GM12891 (cell line): ENCODE measurements around the gene C1QTNF9.
"Not testable (repeated sequence)": the region's sequence is repeated elsewhere in the genome, so short reads cannot be mapped to it uniquely, and the experiment has no call there.

Source experiments
- DNase-seq: peaks from one replicate; pipeline ENCODE4 v3.0.0; 2011; ENCODE audit warnings: low spot score; ENCODE audit not compliant: insufficient read length
- FAIRE-seq: peaks from 2 replicates; lab custom pipeline; 2011; peaks lifted over from hg19 to GRCh38; lab: Jason Lieb, UNC
- PAX5 ChIP-seq: IDR thresholded peaks from 2 replicates; pipeline ENCODE4 v1.6.1; 2011; ENCODE audit warnings: low read length, moderate library complexity, mild to moderate bottlenecking; ENCODE audit not compliant: insufficient read depth, severe bottlenecking
- POLR2A ChIP-seq: IDR thresholded peaks from 2 replicates; pipeline ENCODE4 v1.6.1; 2011; ENCODE audit warnings: low read depth, low read length, control low read depth
- POLR2AphosphoS5 ChIP-seq: IDR thresholded peaks from 2 replicates; pipeline ENCODE4 v1.6.1; 2011; ENCODE audit warnings: low read depth, low read length, control low read depth
- POU2F2 ChIP-seq: IDR thresholded peaks from 2 replicates; pipeline ENCODE4 v1.6.1; 2011; ENCODE audit warnings: low read depth, mild to moderate bottlenecking, control low read depth, low read length, moderate library complexity
- SPI1 ChIP-seq: IDR thresholded peaks from 2 replicates; pipeline ENCODE4 v1.6.1; 2011; ENCODE audit warnings: low read depth, low read length, control low read depth
- TAF1 ChIP-seq: IDR thresholded peaks from 2 replicates; pipeline ENCODE4 v1.6.1; 2011; ENCODE audit warnings: low read depth, low read length, control low read depth

The C1QTNF9 gene

DNA sequence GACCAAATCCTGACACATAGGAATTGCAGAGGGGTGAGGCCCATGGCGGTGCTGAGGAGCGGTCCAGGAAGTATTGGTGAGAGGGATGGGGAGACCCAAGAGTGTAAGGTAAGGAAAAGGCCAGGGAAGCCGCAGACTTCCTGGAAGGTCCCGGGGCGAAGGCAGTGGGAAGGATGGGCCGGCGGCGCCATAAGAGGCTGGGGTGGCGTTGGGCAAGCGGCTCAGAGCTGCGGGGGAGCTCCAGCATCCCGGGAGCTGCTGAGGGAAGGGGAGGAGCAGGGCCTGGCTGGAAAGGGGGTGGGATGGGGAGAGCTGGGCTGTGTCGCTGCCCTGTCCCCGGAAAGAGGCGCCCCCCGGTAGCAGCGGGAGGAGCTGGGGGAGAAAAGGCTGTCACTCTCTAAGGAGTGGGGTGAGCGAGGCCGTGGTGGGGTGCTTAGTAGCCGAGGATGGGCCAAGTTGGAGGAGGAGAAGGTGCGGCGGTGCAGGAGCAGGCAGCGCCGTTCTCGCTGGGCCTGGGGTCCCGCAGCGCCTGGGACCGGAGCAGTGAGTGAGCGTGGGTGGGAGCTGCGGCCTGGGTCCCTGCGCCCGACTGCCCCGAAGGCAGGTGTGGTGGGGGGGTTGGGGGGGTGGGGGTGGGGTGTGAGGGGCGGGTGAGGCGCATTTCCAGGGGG, 30.7 kb downstream of the C1QTNF9 start:
- TF ChIP-seq PAX5 (no peak), POLR2A (no peak), POU2F2 (no peak), TAF1 (no peak), POLR2AphosphoS5 (no peak), SPI1 (no peak)
- no peak for DNase-seq
- FAIRE-seq: no peak

DNA sequence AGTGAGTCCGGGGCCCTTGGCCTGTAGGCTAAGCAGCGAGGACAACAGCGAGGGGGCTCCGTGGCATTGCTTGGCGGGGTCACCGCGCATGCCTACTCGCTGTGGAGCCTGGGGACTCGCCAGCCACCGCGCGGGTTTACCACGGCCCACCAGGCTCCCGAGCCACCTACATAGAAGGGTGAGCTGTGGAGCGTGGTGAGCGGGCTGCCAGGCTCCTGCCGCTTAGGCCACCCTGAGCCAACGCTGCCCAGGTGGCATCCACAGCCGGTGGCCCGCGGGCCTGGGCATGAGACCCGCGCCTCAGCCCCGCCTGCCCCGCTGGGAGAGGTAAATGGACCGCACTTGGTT, 31.2 kb downstream of the C1QTNF9 start:
- TF ChIP-seq PAX5 (no peak), POLR2A (no peak), SPI1 (no peak), POLR2AphosphoS5 (no peak), TAF1 (no peak), POU2F2 (no peak)
- FAIRE-seq: no peak

DNA sequence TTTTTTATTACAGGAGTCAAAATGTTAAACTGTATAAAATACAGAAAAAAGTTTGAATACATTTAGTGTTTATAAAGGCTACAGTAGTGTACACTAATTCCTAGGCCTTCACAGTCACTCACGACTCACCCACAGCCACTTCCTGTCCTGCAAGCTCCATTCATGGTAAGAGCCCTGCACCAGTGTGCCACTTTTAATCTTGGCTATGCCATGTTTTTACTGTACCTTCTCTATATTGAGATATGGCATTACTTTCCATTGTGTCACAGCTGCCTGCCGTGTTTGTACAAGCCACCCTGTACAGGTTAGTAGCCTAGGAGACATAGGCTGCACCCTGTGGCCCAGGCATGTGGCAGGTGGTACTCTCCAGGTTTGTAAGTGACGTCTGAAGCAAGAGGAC, 32.1 kb downstream of the C1QTNF9 start:
- FAIRE-seq: no peak
- no peak for DNase-seq
- TF ChIP-seq PAX5 (no peak), POU2F2 (no peak), POLR2A (no peak), POLR2AphosphoS5 (no peak), SPI1 (no peak), TAF1 (no peak)

More for the DNA sequence above, 31.2 kb downstream of the C1QTNF9 start:
- no peak for DNase-seq

DNA sequence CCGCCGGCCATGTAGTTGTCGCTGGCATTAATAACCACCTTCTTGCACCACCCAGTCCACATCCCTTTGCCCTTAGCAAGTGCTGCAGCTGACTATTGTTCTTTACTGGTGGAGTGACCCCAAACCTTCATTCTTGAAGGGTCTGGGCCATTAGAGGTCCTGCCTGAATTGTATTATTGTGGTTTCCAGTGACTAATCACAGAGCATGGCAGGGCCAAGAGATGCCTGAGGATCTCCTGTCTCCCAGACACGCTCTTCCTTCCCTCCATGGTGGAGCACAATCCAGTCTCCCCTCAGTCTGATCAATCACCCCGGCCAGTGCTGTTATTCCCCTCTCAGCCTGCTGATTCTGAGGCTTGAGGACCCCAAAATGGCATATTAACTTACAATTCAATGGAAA, 39.0 kb downstream of the C1QTNF9 start:
- FAIRE-seq (no peak), DNase-seq (no peak)
- TF ChIP-seq SPI1 (no peak), TAF1 (no peak), POLR2A (no peak), PAX5 (no peak), POLR2AphosphoS5 (no peak), POU2F2 (no peak)

DNA sequence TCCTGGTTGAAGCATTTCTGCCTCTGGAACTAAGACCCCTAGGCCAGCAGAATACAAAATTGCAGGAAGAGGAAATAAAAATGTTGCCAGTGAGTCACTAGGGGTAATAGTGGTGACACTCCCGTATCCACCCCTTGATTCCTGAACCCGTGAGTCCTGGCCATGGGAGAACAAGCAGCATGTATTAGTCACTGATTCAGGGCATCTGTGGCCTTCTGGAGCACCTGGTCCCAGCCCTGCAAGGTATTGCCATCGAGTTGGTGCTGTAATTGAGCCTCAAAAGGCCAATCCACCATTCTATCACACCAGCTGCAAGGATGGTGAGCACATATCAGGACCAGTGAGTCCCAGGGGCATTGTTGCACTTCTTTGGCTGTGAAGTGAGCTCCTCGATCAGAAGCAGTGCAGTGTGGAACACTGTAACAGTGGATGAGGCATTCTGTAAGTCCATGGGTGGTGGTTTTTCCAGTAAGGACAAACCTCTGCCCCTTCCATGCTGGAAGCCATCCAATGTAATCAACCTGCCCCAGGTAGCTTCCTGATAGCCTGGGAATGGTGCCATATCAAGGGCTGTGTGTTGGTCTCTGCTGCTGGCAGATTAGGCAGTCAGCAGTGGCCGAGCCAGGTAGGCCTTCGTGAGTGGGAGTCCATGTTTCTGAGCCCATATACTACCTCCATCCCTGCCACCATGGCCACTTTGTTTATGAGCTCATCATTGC, 39.6 kb downstream of the C1QTNF9 start:
- DNase-seq: no peak
- no peak for FAIRE-seq
- no peak for TF ChIP-seq SPI1
- TF ChIP-seq PAX5: no peak
- no peak for TF ChIP-seq TAF1
- TF ChIP-seq POLR2A: no peak

DNA sequence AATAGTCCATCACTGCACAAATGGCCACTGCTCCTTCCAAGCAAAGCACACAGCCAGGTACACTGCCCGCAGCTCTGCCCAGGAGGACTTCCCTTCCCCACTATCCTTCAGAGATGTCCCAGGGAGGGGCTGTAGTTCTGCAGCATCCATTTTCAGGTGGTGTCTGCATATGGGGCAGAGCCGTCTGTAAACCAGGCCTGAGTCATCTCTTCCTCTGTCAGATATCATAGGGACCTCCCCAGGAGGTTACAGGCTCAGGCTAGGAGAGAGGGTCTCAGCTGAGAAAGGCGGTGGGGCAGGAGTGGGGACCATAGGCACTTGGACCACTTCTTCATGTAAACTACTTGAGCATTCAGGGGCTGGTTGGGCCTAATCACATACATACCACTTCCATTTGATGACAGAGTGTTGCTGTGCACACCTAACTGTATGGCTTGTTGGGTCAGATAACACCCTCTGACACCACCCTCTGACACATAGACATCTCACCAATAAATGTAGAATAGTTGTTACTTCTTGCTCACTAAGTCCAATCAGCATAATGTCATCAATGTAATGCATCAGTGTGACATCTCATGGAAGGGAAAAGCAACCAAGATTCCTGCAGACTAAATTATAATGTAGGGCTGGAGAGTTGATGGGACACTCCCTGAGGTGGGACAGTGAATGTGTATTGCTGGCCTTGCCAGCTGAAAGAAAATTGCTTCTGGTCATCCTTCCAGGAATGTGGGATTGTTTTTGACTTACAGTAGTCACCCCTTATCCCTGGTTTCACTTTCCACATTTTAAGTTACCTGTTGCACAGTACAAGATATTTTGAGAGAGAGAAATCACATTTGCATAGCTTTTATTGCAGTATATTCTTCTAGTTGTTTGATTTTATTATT, 40.6 kb downstream of the C1QTNF9 start:
- not testable (repeated sequence) for DNase-seq
- peak; percentile 86 for FAIRE-seq

DNA sequence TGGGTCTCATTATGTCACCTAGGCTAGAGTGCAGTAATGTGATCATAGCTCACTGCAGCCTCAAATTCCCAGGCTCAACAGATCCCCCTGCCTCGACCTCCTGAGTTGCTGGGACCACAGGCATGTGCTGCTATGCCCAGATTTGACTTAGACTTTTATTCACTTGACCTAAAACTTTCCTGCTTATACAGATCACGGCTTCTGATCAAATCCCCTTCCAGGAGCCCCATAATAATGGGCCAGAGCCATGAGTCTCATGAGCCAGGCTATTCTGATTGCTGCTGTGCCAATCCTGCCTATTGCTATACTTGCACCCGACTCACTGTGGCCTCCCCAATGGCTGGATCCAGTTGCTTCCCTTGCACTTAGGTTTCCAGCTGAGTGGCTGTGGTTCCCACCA, 42.0 kb downstream of the C1QTNF9 start:
- FAIRE-seq: no peak
- DNase-seq: no peak
- no peak for TF ChIP-seq TAF1
- no peak for TF ChIP-seq SPI1
- TF ChIP-seq POU2F2: no peak
- no peak for TF ChIP-seq PAX5
- TF ChIP-seq POLR2AphosphoS5: no peak
- no peak for TF ChIP-seq POLR2A

DNA sequence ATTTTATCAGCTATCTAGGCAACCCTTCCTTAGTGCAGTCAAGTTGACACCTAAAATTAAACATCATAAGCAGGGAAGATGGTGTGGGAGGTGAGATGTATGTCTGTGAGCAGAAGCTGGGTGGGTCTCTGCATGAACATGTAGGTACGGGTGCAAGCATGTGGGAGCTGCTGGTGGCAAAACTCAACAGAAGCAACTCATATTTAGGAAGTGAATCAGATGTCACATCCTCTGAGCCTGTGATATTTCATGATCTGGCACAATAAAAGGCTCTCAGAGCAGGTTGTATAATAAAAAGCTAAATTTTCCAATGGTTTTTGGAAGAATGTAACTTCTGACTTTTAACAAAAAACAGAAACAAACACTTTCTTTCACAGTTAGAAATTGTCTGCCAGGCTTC, 44.4 kb downstream of the C1QTNF9 start:
- TF ChIP-seq SPI1: no peak
- no peak for TF ChIP-seq PAX5
- no peak for TF ChIP-seq POLR2AphosphoS5
- TF ChIP-seq TAF1: no peak
- no peak for TF ChIP-seq POU2F2
- TF ChIP-seq POLR2A: no peak
- no peak for FAIRE-seq
- no peak for DNase-seq

DNA sequence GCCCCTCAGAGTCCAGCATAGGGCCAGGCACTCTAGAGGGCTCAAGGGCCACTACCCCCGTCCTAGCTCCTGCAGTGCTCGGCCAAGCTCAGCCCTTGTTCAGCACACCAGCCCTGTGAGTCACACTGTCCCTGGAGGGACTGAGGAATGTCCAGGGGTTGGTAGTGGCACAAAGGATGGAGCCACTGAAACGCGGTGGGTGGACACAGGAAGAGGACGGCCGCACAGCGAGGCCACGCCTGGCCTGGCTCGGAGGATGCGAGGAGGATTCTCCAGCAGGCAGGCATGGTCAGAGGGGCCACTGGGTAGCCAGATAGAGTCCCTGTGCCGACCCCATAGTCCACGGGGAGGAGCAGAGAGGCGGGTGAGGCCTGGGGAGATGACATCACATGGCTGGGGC, 45.7 kb downstream of the C1QTNF9 start:
- DNase-seq (no peak), FAIRE-seq (no peak)
- no peak for TF ChIP-seq PAX5
- TF ChIP-seq POLR2A: no peak
- no peak for TF ChIP-seq POLR2AphosphoS5
- TF ChIP-seq TAF1: no peak
- TF ChIP-seq SPI1: no peak
- TF ChIP-seq POU2F2: no peak
